HG03108 (cell line): ENCODE measurements around the gene AACS.
"Not testable (repeated sequence)": the region's sequence is repeated elsewhere in the genome, so short reads cannot be mapped to it uniquely, and the experiment has no call there.

Source experiments
- ATAC-seq: cut with Tn5 transposase; IDR thresholded peaks from one replicate; pipeline ENCODE4 v1.9.1; 2021; ENCODE audit warnings: moderate library complexity; ENCODE audit not compliant: unreplicated experiment

Gene AACS

DNA sequence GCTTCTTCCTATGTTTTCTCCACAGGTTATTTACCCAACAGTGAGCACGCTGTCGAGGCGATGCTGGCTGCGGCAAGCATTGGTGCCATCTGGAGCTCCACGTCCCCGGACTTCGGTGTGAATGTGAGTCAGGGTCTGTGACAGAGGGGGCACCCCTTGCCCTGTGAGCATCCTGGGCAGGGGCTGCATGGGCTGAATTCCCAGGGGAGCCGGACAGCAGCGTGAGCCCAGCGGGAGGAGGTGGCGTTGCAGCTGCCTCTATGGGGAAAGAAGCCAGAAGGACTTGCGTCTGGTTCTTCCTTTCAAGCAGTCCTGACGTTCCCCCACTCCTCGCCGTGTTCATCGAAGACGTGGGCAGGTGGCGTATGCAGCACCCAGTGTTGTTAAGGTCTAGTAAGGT is 26.2 kb downstream of the AACS start:
- ATAC-seq: no peak

DNA sequence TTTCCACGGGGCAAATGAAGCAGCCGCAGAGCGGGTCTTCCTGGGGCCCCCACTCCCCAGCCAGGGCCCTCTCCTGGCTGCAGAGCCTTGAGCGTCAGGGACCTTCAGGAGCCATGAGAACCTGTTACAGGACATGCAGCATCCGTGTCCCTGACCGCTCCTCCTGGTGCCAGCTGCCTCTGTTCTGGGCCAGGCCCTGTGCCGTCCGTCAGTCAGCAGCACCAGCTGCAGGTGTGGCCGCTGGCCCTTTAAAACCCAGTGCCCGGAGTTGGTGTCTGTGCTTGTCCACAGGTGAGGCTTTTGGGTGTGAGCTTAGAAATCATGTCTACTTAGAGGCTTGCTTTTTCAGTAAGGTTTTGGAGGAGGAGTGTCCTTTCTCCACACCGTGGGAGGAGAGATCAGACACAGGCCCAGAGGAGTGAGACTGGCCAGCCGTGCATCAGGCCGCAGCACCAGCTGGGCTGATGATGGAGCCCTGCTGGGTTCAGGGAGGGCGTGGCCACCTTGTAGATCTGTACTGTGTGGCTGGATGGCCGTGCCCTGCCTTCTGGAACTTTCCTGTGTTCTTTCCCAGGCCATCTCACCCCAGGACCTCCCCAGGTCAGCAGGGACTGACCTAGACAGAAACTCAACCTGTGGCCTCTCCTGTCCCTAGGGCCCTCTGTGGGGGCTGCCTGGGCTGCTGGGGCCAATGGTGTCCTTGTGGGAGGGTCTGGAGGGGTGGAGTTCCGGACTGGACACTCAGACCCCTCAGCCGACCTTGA is 27.1 kb downstream of the AACS start:
- no peak for ATAC-seq

- ATAC-seq: no peak
Observed at GRCh38 chr12:125092872-125093680, 27.8 kb downstream of the AACS start.

DNA sequence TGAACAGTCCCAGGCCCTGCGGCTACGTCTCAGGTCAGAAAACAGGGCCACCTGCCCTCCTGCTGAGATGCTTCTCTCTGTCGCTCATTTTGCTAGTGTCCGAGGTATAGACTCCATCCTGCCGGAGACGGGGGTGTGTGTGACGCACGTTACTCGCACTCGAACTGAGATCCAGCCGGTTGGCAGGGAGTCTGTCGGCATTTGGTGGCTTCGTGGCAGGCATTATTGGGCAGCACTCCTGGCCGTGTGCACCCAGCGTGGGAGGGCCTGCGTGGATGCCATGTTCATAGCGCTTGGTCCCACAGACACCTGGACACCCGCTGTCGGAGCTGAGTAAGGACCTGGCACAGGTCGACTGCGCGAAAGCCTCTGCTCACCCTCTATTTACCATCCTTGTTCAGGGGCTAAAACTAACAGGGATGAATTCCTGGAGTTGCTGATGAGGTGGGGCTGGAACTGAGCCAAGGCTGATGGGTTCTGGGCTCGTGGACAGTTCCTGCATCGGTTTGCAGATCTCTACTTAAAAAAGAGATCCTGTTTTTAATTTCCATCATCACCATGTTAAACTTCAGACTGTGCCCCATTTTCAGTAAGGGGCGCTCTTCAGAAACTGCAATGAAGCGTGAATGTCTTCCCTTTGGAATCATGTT is 28.6 kb downstream of the AACS start:
- ATAC-seq: no peak

- no peak for ATAC-seq
Observed at GRCh38 chr12:125096894-125097293, 31.7 kb downstream of the AACS start.

- ATAC-seq: no peak
Observed at GRCh38 chr12:125097427-125097826, 32.2 kb downstream of the AACS start.

DNA sequence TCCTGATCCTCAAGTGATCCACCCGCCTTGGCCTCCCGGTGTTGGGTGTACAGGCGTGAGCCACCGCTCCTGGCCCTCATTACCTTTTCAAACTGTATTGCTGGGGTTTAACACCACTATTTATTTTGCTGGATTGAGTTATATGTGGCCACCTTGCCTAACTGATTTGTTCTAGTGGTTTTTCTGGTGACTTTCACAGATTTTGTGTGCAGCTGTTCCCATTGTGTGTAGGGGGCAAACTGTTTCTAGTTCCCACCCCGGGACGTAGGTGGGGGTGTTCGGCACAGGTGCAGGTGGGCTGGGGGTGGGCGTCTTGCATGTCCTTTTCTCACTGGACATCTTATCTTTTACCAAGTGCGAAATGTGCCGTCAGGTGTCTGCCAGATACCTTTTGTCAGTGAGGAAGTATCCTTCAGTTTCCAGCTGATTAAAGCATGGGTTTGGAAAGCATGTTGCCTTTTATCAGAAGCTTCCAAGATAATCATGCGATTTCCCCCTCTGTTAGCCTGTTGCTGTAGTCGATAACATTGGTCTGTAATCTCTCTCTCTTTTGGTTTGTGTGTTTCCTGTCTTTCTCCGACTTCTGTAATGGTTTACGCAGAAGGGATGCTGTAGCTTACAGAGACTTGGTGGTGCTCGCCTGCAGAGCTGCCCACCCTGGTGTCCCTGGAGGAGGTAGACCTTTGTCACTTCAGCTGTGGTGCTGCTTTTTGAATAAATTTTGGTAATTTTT is 33.6 kb downstream of the AACS start:
- no peak for ATAC-seq

GRCh38 chr12:125099409-125099782 is 34.2 kb downstream of the AACS start:
- ATAC-seq: no peak

DNA sequence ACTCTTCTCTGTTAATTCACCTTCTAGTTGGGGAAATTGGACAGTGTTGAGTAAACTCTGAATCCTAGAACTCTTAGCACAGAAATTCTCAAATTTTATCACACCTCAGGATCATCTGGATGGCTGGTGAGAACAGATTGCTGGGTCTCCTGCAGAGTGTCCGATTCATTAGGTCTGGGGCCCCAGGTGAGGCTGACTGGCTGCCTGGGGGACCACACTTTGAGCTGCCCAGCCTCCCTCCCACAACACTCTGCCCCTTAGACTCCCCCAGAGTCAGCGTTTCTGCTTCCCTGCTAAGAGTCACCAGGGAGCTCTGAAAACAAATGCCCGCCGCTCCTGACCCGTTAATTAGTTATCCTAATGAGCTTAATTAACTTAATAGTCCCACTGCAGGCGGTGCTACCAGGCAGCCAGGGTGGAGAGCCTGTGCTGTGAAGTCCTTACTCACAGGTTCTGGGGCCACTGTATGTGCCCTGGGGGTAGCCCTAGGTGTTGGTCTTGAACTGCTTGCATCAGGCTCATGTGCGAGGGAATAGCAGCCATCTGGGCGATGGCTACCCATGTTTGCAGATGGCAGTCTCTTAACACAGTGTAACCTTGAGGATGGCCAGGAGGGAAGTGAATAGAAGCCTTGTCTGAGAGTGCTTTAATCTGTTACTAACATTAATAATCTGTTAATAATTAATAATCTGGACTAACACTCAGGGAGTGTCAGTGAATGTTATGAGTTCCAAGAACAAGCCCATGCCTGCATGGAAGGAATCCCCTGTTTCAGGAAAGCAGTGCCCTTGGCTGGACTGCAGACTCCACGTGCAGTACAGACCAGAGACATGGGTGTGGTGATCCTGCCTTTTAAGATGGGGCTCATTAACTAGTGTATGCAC is 35.6 kb downstream of the AACS start:
- ATAC-seq: no peak

- ATAC-seq: no peak
Observed at GRCh38 chr12:125104982-125105381, 39.7 kb downstream of the AACS start.

- ATAC-seq: no peak
Observed at GRCh38 chr12:125105600-125105999, 40.4 kb downstream of the AACS start.

DNA sequence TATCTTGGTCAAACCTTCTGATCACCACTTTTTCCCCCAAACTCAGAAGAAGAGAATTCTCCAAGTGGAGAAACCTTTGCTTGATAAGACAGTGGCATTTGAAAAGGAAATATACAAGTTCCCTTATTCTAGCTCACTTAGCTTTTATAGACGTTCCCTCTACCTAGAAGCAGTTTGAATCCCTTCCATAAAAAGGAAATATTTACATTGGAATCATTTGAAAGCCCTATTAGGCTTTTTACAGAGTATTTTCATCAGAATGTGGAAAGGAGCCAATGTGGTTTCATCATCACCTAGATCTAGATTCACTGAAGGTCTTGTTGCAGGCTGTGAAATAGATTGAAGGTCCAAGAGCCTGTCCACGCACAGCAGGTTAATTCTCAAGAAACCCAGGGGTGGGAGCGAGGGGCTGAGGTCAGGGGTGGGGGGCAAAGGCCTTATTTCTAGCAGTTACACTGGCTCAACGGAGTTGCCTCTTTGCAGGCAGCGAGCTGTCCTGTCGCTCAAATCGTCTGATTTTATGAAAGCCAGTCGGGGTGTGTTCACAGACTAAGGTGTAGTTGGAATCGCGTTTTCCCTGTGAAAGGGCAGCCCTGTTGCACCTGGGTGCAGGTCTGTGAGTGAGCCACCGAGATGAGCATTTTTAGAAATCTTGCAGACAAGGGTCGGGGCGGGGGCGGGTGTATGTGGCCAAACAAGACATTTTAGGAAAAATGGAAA is 45.6 kb downstream of the AACS start:
- ATAC-seq: no peak

GRCh38 chr12:125111403-125111802 is 46.2 kb downstream of the AACS start:
- no peak for ATAC-seq

- ATAC-seq: not testable (repeated sequence)
Observed at GRCh38 chr12:125112614-125113013, 47.4 kb downstream of the AACS start.

DNA sequence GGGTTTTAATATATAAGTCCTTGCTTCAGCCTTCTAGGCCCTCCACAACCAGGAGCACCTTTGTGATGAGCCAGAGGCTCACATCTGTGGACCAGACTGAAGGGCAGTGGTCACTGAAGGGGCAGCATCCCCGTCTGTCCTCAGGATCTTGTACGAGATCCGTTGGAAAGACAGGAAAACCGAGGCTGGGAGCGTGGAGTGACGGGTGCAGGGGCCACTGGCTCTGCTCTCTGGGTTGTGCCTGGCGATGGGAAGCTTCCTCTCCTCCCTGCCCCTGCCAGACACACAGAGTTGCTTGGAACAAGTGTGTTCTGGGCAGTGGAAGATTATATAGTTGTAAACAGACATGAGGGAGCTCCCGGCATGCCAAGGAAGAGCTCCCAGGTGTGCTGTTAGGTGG is 48.0 kb downstream of the AACS start:
- ATAC-seq: no peak

GRCh38 chr12:125113789-125114188 is 48.6 kb downstream of the AACS start:
- ATAC-seq: no peak

- peak; percentile 69 for ATAC-seq
Observed at GRCh38 chr12:125114365-125115141, 49.3 kb downstream of the AACS start.

GRCh38 chr12:125120566-125120965 is 55.3 kb downstream of the AACS start:
- ATAC-seq: no peak

DNA sequence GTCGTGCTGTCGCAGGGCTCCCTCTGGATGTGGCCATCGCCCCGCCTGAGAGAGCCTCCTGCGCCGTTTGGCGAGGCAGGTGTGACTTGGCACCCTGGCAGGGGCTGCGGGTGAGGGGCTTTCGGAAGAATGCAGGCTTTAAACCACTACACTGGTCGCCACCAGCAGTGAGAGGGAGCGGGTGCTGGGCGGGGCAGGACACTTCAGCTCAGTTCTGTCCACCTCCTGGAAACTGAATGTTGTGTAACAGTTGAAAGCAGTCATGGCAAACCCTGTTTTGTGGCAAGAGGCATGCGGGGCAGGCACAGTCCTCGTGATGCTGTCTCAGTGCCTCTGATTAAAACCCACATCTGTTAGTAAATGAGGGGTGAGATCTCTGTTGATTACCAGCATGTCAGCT is 55.9 kb downstream of the AACS start:
- ATAC-seq: no peak
